HepG2 (cell line): ENCODE data around the gene PEX13. TPM values are rescaled to one million over a fixed set of nuclear protein-coding genes. Genes with fewer than 3 reads are reported as not detected.
"Not testable (repeated sequence)": the region's sequence is repeated elsewhere in the genome, so short reads cannot be mapped to it uniquely, and the experiment has no call there.

Source experiments
- ATAC-seq: fragments of 200-7000 bp; cut with Tn5 transposase; 3 replicates; pipeline ENCODE4 v1.9.1; 2020; ENCODE audit warnings: mild to moderate bottlenecking, moderate library complexity
- BruUV-seq: library from RNA; stranded (reverse); fragments of 400-500 nt; replicated peaks from 2 replicates; lab custom pipeline; 2021; lab: Mats Ljungman, UMichigan
- CTCF ChIA-PET: fragments of 300-600 bp; formaldehyde crosslinking; extraction: SDS; loops from one replicate; lab custom pipeline; 2021; ENCODE audit warnings: low total read pairs, inconsistent platforms, low intra/inter-chr PET ratio; lab: Yijun Ruan, JAX
- POLR2A ChIA-PET: fragments of 350-600 bp; sonication (Branson Sonifier 250); formaldehyde crosslinking; loops from one replicate; lab custom pipeline; 2020; ENCODE audit warnings: antibody characterized with exemption, inconsistent platforms; lab: Yijun Ruan, JAX
- DNase-seq: peaks from one replicate; pipeline ENCODE4 v3.0.0-alpha.2; 2015; ENCODE audit warnings: low spot score
- FAIRE-seq: peaks from 3 replicates; lab custom pipeline; 2011; peaks lifted over from hg19 to GRCh38; lab: Jason Lieb, UNC
- H2AFZ ChIP-seq: one replicate; pipeline ENCODE4 v1.6.1; 2011; ENCODE audit warnings: low read length, inconsistent platforms
- H3K27ac ChIP-seq: fragments of 300-600 bp; 3 replicates; pipeline ENCODE4 v1.8.0; 2011; ENCODE audit warnings: mixed run types, mild to moderate bottlenecking, mixed read lengths, low read length, inconsistent platforms; ENCODE audit not compliant: insufficient read depth; ENCODE audit errors: extremely low read length
- H3K27me3 ChIP-seq, 2 experiments: fragments of 200-600 bp in 1 of 2; 2 replicates in 1 of 2; 3 replicates in 1 of 2; pipeline versions ENCODE4 v1.6.0 to v1.8.0; 2011; ENCODE audit warnings: low read length in 2 of 2, mild to moderate bottlenecking in 2 of 2, moderate library complexity in 2 of 2, inconsistent platforms in 1 of 2; ENCODE audit not compliant: insufficient read depth in 2 of 2, control insufficient read depth in 1 of 2
- H3K36me3 ChIP-seq, 2 experiments: fragments of 200-600 bp in 1 of 2; replicated peaks in 1 of 2; 2 replicates in 1 of 2; 3 replicates in 1 of 2; pipeline versions ENCODE4 v1.5.1 to v1.8.0; 2011; ENCODE audit warnings: low read length in 2 of 2, inconsistent platforms in 1 of 2; ENCODE audit not compliant: insufficient read depth in 2 of 2, control insufficient read depth in 1 of 2
- H3K4me1 ChIP-seq: 2 replicates; pipeline ENCODE4 v1.5.1; 2012; ENCODE audit warnings: low read length, inconsistent platforms; ENCODE audit not compliant: insufficient read depth
- H3K4me2 ChIP-seq: 2 replicates; pipeline ENCODE4 v1.6.0; 2011; ENCODE audit warnings: low read depth, low read length, inconsistent platforms
- H3K4me3 ChIP-seq, 3 experiments: fragments of 200-600 bp in 1 of 3; sonication (generic), shearing (Covaris generic) in 1 of 3; replicated peaks in 1 of 3; 2 replicates each; pipeline ENCODE4 v1.5.1; 2011 to 2016; ENCODE audit warnings: low read length in 3 of 3, inconsistent platforms in 2 of 3, low read depth in 2 of 3, mild to moderate bottlenecking in 2 of 3, control low read depth in 1 of 3, mixed read lengths in 1 of 3; ENCODE audit not compliant: insufficient read depth in 1 of 3
- H3K79me2 ChIP-seq: one replicate; pipeline ENCODE4 v1.6.1; 2011; ENCODE audit warnings: low read length, inconsistent platforms; ENCODE audit not compliant: insufficient read depth
- H3K9ac ChIP-seq: 2 replicates; pipeline ENCODE4 v1.6.0; 2011; ENCODE audit warnings: mild to moderate bottlenecking, low read depth, low read length, inconsistent platforms; ENCODE audit not compliant: insufficient read depth
- H3K9me3 ChIP-seq: 2 replicates; pipeline ENCODE4 v1.5.1; 2012; ENCODE audit warnings: mild to moderate bottlenecking, low read length
- H4K20me1 ChIP-seq: 2 replicates; pipeline ENCODE4 v1.6.0; 2011; ENCODE audit warnings: inconsistent platforms, mild to moderate bottlenecking, low read length, moderate library complexity; ENCODE audit not compliant: insufficient read depth
- CEBPB ChIP-seq: IDR thresholded peaks from 2 replicates; pipeline ENCODE4 v1.6.1; 2011; ENCODE audit warnings: low read depth, low read length, improper control_type of control experiment, borderline replicate concordance
- CEBPG ChIP-seq: IDR thresholded peaks from 2 replicates; pipeline ENCODE4 v1.6.1; 2016
- GMEB1 ChIP-seq: sonication (generic); formaldehyde crosslinking; IDR thresholded peaks from 2 replicates; pipeline ENCODE4 v1.5.1; 2020; ENCODE audit warnings: missing genetic modification reagents, mild to moderate bottlenecking, borderline replicate concordance
- GRHL1 ChIP-seq: sonication (generic); formaldehyde crosslinking; conservative IDR thresholded peaks from 2 replicates; pipeline ENCODE4 v1.8.0; 2022; ENCODE audit warnings: missing genetic modification reagents
- RERE ChIP-seq: IDR thresholded peaks from 2 replicates; pipeline ENCODE4 v1.6.1; 2016; ENCODE audit warnings: low read depth, missing genetic modification reagents, missing compliant biosample characterization
- ZNF350 ChIP-seq: sonication (generic); formaldehyde crosslinking; IDR thresholded peaks from 2 replicates; pipeline ENCODE4 v1.4.0; 2020; ENCODE audit warnings: mild to moderate bottlenecking, low read depth, missing genetic modification reagents, borderline replicate concordance
- WGBS: methylation state at CpG from one replicate; pipeline ENCODE4 v1.1.6; 2017; ENCODE audit warnings: low lambda C conversion rate; 5-methylcytosine and 5-hydroxymethylcytosine counted together
- in situ Hi-C: cut with HindIII; loops from 2 replicates; pipeline ENCODE4 v1.10.0; 2017; ENCODE audit warnings: low pct_unique_long_range_greater_than_20kb; ENCODE audit not compliant: extremely low pct_ligation_motif_present
- intact Hi-C: fragments of 100-400 bp; cut with micrococcal nuclease; formaldehyde crosslinking; loops from one replicate; pipeline ENCODE4 v1.10.0; 2022; ENCODE audit not compliant: unreplicated experiment
- polyA plus RNA-seq, 8 experiments: library from polyadenylated mRNA; depleted of rRNA in 3 of 8; stranded (reverse) in 7 of 8; unstranded in 1 of 8; fragments of >200 nt; fragmentation: Illumina TruSeq in 4 of 8; extraction: Trizol in 4 of 8; gene quantifications; 2 replicates each; pipeline versions ENCODE4 v1.2.1 to v1.2.3, GENCODE V29; 2011 to 2016; ENCODE audit warnings: low read depth in 4 of 8, missing spikeins in 1 of 8, mixed read lengths in 1 of 8; ENCODE audit not compliant: insufficient read depth in 1 of 8
- total RNA-seq, 5 experiments: library from RNA; depleted of rRNA; stranded (reverse); fragments of >200 nt; fragmentation: Illumina TruSeq; extraction: Trizol; gene quantifications; 2 replicates each; pipeline ENCODE4 v1.2.3, GENCODE V29; 2016; ENCODE audit warnings: low read depth in 1 of 5

The PEX13 gene
- total and polyA plus RNA-seq, 2 of the 13 experiments (the other 11 are each of a cell fraction or from before 2014, with no cell fraction given), result 47.9 to 75.9 TPM

GRCh38 chr2:61011678-61012077 is 5.8 kb upstream of the PEX13 start:
- FAIRE-seq (no peak), ATAC-seq (no peak), DNase-seq (no peak)
- TF ChIP-seq GMEB1 (CRISPR knock-in tag), result no peak
- 0 out of 2 replicates have a peak, but pooled peaks have one; percentile 24 for TF ChIP-seq CEBPG (CRISPR knock-in tag)
- TF ChIP-seq RERE (CRISPR knock-in tag), result no peak
- TF ChIP-seq GRHL1 (CRISPR knock-in tag), result no peak
- no peak for TF ChIP-seq ZNF350 (CRISPR knock-in tag)
- peak; percentile 50; the same call in 1 of the 2 replicates for TF ChIP-seq CEBPB
- no TSS peak for BruUV-seq
- 98% methylated on average over 1 of the region's 1 CpG for WGBS
- Histone ChIP-seq H3K27me3 (no peaks in the 10 kb centered on the region; a peak in 1 of 5 replicates), H3K27ac (no peak overlapping the region), H3K79me2 (peaks cover 59% of the 10 kb centered on the region), H3K9me3 (no peaks in the 10 kb centered on the region), H3K36me3 (peaks cover 2 to 46% of the 10 kb centered on the region in 2 experiments; a peak in 3 of 5 replicates), H2AFZ (no peak overlapping the region), H3K4me2 (no peak overlapping the region), H3K4me1 (peaks cover 38% of the 10 kb centered on the region), H3K9ac (no peak overlapping the region), H3K4me3 (no peak overlapping the region), H4K20me1 (0 out of 2 replicates have a peak, but pooled peaks cover 3% of the 10 kb centered on the region)
- intact Hi-C loops, result loop anchor here (10.0 kb wide), 1 partner anchor 133 kb away; no protein-coding TSS in a partner anchor
- in situ Hi-C loops, result no loop called here
- ChIA-PET CTCF (no interaction called here), POLR2A (no interaction called here)

GRCh38 chr2:61012303-61012702 is 5.2 kb upstream of the PEX13 start:
- H4K20me1 ChIP-seq, H3K9ac ChIP-seq, ATAC-seq, CTCF ChIA-PET, H3K4me3 ChIP-seq, H3K27ac ChIP-seq, H3K9me3 ChIP-seq, in situ Hi-C loops, H3K4me2 ChIP-seq, H2AFZ ChIP-seq, FAIRE-seq, BruUV-seq, H3K27me3 ChIP-seq, POLR2A ChIA-PET, DNase-seq: not testable (repeated sequence)
- H3K79me2 ChIP-seq, result peaks cover 66% of the 10 kb centered on the region
- peaks cover 32% of the 10 kb centered on the region for H3K4me1 ChIP-seq
- intact Hi-C loops, result loop anchor here (10.0 kb wide), 1 partner anchor 132 kb away; no protein-coding TSS in a partner anchor
- H3K36me3 ChIP-seq, result peaks cover 2 to 46% of the 10 kb centered on the region in 2 experiments; a peak in 3 of 5 replicates
- WGBS, result 84% methylated on average over 2 of the region's 2 CpGs
